OCI-LY1 (cell line): ENCODE measurements around the gene ACAP2.

Experiments used
- H2AFZ ChIP-seq: fragments of 200-600 bp; sonication (generic), shearing (Covaris generic); 2 replicates; pipeline ENCODE4 v1.6.0; 2014; ENCODE audit warnings: antibody characterized with exemption, mild to moderate bottlenecking, low read length
- H3F3A ChIP-seq: fragments of 200-600 bp; sonication (generic), shearing (Covaris generic); 2 replicates; pipeline ENCODE4 v1.6.0; 2014; ENCODE audit warnings: mild to moderate bottlenecking, antibody characterized with exemption, low read length, moderate library complexity; ENCODE audit not compliant: insufficient read depth
- H3K27ac ChIP-seq: fragments of 200-600 bp; sonication (generic); 2 replicates; pipeline ENCODE4 v1.5.1; 2014; ENCODE audit warnings: low read length, mixed run types, mild to moderate bottlenecking, low read depth; ENCODE audit not compliant: poor library complexity, severe bottlenecking
- H3K27me3 ChIP-seq: fragments of 200-600 bp; sonication (generic); 2 replicates; pipeline ENCODE4 v1.6.0; 2014; ENCODE audit warnings: antibody characterized with exemption, mild to moderate bottlenecking, low read length, moderate library complexity; ENCODE audit not compliant: insufficient read depth
- H3K36me3 ChIP-seq: fragments of 200-600 bp; sonication (generic); 2 replicates; pipeline ENCODE4 v1.6.1; 2014; ENCODE audit warnings: mild to moderate bottlenecking, antibody characterized with exemption, low read length, moderate library complexity, mixed read lengths; ENCODE audit not compliant: insufficient read depth
- H3K4me1 ChIP-seq: fragments of 200-600 bp; sonication (generic); 2 replicates; pipeline ENCODE4 v1.5.1; 2014; ENCODE audit warnings: mild to moderate bottlenecking, low read length, moderate library complexity; ENCODE audit not compliant: insufficient read depth, severe bottlenecking
- H3K4me2 ChIP-seq: fragments of 200-600 bp; sonication (generic), shearing (Covaris generic); 2 replicates; pipeline ENCODE4 v1.6.1; 2014; ENCODE audit warnings: low read length
- H3K4me3 ChIP-seq: fragments of 200-600 bp; sonication (generic); 2 replicates; pipeline ENCODE4 v1.5.1; 2014; ENCODE audit warnings: low read length, low read depth, mild to moderate bottlenecking, mixed read lengths; ENCODE audit not compliant: poor library complexity, severe bottlenecking
- H3K79me2 ChIP-seq: fragments of 200-600 bp; shearing (Covaris generic); 2 replicates; pipeline ENCODE4 v1.6.1; 2016; ENCODE audit warnings: mixed run types, low read length, mixed read lengths; ENCODE audit not compliant: insufficient read depth
- H3K9ac ChIP-seq: fragments of 200-600 bp; sonication (generic), shearing (Covaris generic); 2 replicates; pipeline ENCODE4 v1.6.1; 2014; ENCODE audit warnings: mild to moderate bottlenecking, low read length, mixed read lengths
- H3K9me2 ChIP-seq: fragments of 200-600 bp; sonication (generic), shearing (Covaris generic); 2 replicates; pipeline ENCODE4 v1.6.1; 2014; ENCODE audit warnings: low read depth, mild to moderate bottlenecking, low read length, mixed read lengths
- H3K9me3 ChIP-seq: fragments of 200-600 bp; shearing (Covaris generic); 2 replicates; pipeline ENCODE4 v1.6.1; 2014; ENCODE audit warnings: low read length, mixed read lengths
- H4K20me1 ChIP-seq: fragments of 200-600 bp; sonication (generic), shearing (Covaris generic); 2 replicates; pipeline ENCODE4 v1.6.0; 2016; ENCODE audit warnings: mild to moderate bottlenecking, low read length; ENCODE audit not compliant: insufficient read depth
- CTCF ChIP-seq: fragments of 200-600 bp; sonication (generic), shearing (Covaris generic); IDR thresholded peaks from 2 replicates; pipeline ENCODE4 v1.5.1; 2017; ENCODE audit warnings: mild to moderate bottlenecking, antibody characterized with exemption, low read length, moderate library complexity, mixed read lengths
- EZH2 ChIP-seq: fragments of 200-600 bp; sonication (generic), shearing (Covaris generic); IDR thresholded peaks from 2 replicates; pipeline ENCODE4 v1.8.0; 2017; ENCODE audit warnings: borderline replicate concordance, mixed run types, mild to moderate bottlenecking, antibody characterized with exemption, low read length, moderate library complexity, mixed read lengths

The ACAP2 gene

GRCh38 chr3:195441476-195441991 is 1.3 kb downstream of the ACAP2 start:
- Histone ChIP-seq H3K9ac (peak overlapping the region; percentile 77), H4K20me1 (no peaks in the 10 kb centered on the region), H3K4me1 (peaks cover 53% of the 10 kb centered on the region), H3K27ac (peak overlapping the region; percentile 87), H3K4me3 (peak overlapping the region; percentile 76), H2AFZ (no peak overlapping the region), H3K9me3 (no peaks in the 10 kb centered on the region), H3K79me2 (peaks cover 53% of the 10 kb centered on the region), H3K9me2 (no peaks in the 10 kb centered on the region), H3K4me2 (peak overlapping the region; percentile 89), H3F3A (no peaks in the 10 kb centered on the region), H3K27me3 (no peaks in the 10 kb centered on the region), H3K36me3 (no peaks in the 10 kb centered on the region)
- TF ChIP-seq CTCF (no peak), EZH2 (no peak)

- peak overlapping the region; percentile 77 for H3K9ac ChIP-seq
- no peak for TF ChIP-seq EZH2
- TF ChIP-seq CTCF = no peak
- no peaks in the 10 kb centered on the region for H3K36me3 ChIP-seq
- H3K79me2 ChIP-seq = peaks cover 58% of the 10 kb centered on the region
- no peaks in the 10 kb centered on the region for H3K9me2 ChIP-seq
- no peaks in the 10 kb centered on the region for H3K27me3 ChIP-seq
- peaks cover 48% of the 10 kb centered on the region for H3K4me1 ChIP-seq
- H4K20me1 ChIP-seq = no peaks in the 10 kb centered on the region
- peak overlapping the region; percentile 89 for H3K4me2 ChIP-seq
- peak overlapping the region; percentile 76 for H3K4me3 ChIP-seq
- no peak overlapping the region for H2AFZ ChIP-seq
- peak overlapping the region; percentile 87 for H3K27ac ChIP-seq
- no peaks in the 10 kb centered on the region for H3F3A ChIP-seq
- no peaks in the 10 kb centered on the region for H3K9me3 ChIP-seq
These were observed 1.8 kb downstream of the ACAP2 start for GRCh38 chr3:195441051-195441450.

GRCh38 chr3:195440379-195440778 is 2.4 kb downstream of the ACAP2 start:
- Histone ChIP-seq H3K27ac (peak overlapping the region; percentile 18), H3K9me3 (no peaks in the 10 kb centered on the region), H3K27me3 (no peaks in the 10 kb centered on the region), H3K9me2 (no peaks in the 10 kb centered on the region), H3K36me3 (no peaks in the 10 kb centered on the region), H3K4me2 (peak overlapping the region; percentile 89), H4K20me1 (no peaks in the 10 kb centered on the region), H2AFZ (no peak overlapping the region), H3K79me2 (peaks cover 65% of the 10 kb centered on the region), H3F3A (no peaks in the 10 kb centered on the region), H3K9ac (peak overlapping the region; percentile 77), H3K4me1 (peaks cover 41% of the 10 kb centered on the region), H3K4me3 (peak overlapping the region; percentile 76)
- TF ChIP-seq EZH2 (no peak), CTCF (no peak)
